ENCODE measurements around the gene IQSEC1.

GRCh38 chr3:12893247-12893646 lies 180.0 kb downstream of the IQSEC1 start:
- TF ChIP-seq CTCF (IDR thresholded peaks at IDR 0.05) (no peak), POLR2A (IDR thresholded peaks at IDR 0.05) (no peak), POLR2AphosphoS5 (IDR thresholded peaks at IDR 0.05) (no peak)

Data from breast epithelium (tissue), 3 donors.